Nephron (organoid): ENCODE measurements around the gene COQ8A.

Source experiments
- H3K27ac Mint-ChIP-seq, 3 experiments: 2 replicates each; pipeline ENCODE4 v1.8.0; 2020; ENCODE audit warnings: mixed read lengths in 3 of 3, mild to moderate bottlenecking in 2 of 3, moderate library complexity in 1 of 3
- H3K27me3 Mint-ChIP-seq: 2 replicates; pipeline ENCODE4 v1.8.0; 2021; ENCODE audit warnings: low read depth, mild to moderate bottlenecking, moderate library complexity, mixed read lengths
- H3K36me3 Mint-ChIP-seq: 2 replicates; pipeline ENCODE4 v1.8.0; 2020; ENCODE audit warnings: low read depth, mixed read lengths
- H3K4me1 Mint-ChIP-seq: 2 replicates; pipeline ENCODE4 v1.8.0; 2020; ENCODE audit warnings: mixed read lengths
- H3K4me3 Mint-ChIP-seq, 3 experiments: 2 replicates each; pipeline ENCODE4 v1.8.0; 2020; ENCODE audit warnings: mild to moderate bottlenecking in 3 of 3, mixed read lengths in 3 of 3, moderate library complexity in 2 of 3
- H3K9me3 Mint-ChIP-seq: 2 replicates; pipeline ENCODE4 v1.8.0; 2020; ENCODE audit warnings: mixed read lengths
- CTCF ChIP-seq, 3 experiments: fragments of 200-600 bp; sonication (generic); IDR thresholded peaks; one replicate each; pipeline ENCODE4 v1.5.0; 2021; ENCODE audit warnings: antibody characterized with exemption in 3 of 3; ENCODE audit not compliant: unreplicated experiment in 3 of 3

The COQ8A gene

DNA sequence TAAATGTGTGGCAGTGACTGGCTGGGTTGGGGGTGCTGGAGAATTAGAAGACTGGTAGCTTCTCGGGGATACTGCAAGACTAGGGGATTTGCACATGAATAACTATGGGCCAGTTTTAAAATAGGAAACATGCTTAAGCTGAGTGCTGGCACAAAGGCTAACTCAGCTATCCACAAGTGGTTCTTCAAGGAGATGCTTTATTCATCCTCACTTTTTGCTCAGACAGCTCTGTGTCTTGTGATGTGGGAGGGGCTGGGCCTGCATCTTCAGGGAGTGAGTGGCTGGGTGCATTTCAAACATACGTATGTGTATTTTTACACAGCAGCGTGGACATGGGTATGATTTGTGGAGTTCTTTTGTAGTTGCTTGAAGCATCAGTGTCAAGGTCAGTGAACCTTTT lies 2.3 kb downstream of the COQ8A start:
- H3K4me1 Mint-ChIP-seq, result peaks cover 65% of the 10 kb centered on the region
- peak overlapping the region; percentile 18 to 77 (median 46) for H3K4me3 Mint-ChIP-seq

DNA sequence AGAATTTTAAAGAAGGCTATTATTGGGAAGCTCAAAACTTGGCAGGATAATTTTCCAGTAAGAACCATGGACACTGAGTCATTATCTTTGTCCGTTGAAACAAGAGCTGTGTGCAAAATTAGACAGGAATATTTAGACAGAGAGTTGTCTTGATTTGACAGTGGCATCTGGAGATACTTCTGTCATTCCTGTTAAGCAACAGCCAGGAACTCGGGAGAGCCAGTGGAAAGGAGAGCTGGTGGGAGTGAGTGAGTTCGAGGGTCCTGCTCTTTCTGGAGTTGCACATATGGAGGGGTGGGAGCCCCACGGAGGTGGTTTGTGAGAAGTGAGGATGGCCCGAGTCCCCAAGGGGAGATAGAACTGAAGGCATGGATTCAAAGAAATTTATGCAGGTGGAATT lies 3.1 kb downstream of the COQ8A start:
- Mint-ChIP-seq H3K36me3 (no peaks in the 10 kb centered on the region), H3K4me3 (peak overlapping the region in 1 of 3 experiments; percentile 7), H3K27me3 (peaks cover 10% of the 10 kb centered on the region), H3K27ac (peak overlapping the region in 1 of 3 experiments; percentile 10), H3K4me1 (peaks cover 57% of the 10 kb centered on the region), H3K9me3 (no peaks in the 10 kb centered on the region)
- TF ChIP-seq CTCF (IDR thresholded peaks at IDR 0.05; ENCODE audit: unreplicated experiment in 3 of 3), result no peak

More for the DNA sequence above, 2.3 kb downstream of the COQ8A start:
- no peaks in the 10 kb centered on the region for H3K36me3 Mint-ChIP-seq
- H3K27me3 Mint-ChIP-seq, result peaks cover 10% of the 10 kb centered on the region
- TF ChIP-seq CTCF (IDR thresholded peaks at IDR 0.05; ENCODE audit: unreplicated experiment in 3 of 3), result no peak
- no peaks in the 10 kb centered on the region for H3K9me3 Mint-ChIP-seq
- H3K27ac Mint-ChIP-seq, result no peak overlapping the region

- Mint-ChIP-seq H3K27ac (no peak overlapping the region), H3K4me3 (no peak overlapping the region), H3K9me3 (no peaks in the 10 kb centered on the region), H3K36me3 (no peaks in the 10 kb centered on the region), H3K27me3 (peaks cover 10% of the 10 kb centered on the region), H3K4me1 (peaks cover 50% of the 10 kb centered on the region)
- TF ChIP-seq CTCF (IDR thresholded peaks at IDR 0.05; ENCODE audit: unreplicated experiment in 3 of 3), result no peak
Measured at GRCh38 chr1:226943927-226944326, 3.8 kb downstream of the COQ8A start.

- peak overlapping the region in 2 of 3 experiments; percentile 55 to 61 for H3K27ac Mint-ChIP-seq
- no peak for TF ChIP-seq CTCF (IDR thresholded peaks at IDR 0.05; ENCODE audit: unreplicated experiment in 3 of 3)
- peaks cover 49% of the 10 kb centered on the region for H3K4me1 Mint-ChIP-seq
- no peaks in the 10 kb centered on the region for H3K9me3 Mint-ChIP-seq
- peak overlapping the region in 2 of 3 experiments; percentile 40 to 45 for H3K4me3 Mint-ChIP-seq
- peaks cover 10% of the 10 kb centered on the region for H3K27me3 Mint-ChIP-seq
- H3K36me3 Mint-ChIP-seq, result no peaks in the 10 kb centered on the region
Measured at GRCh38 chr1:226945106-226945857, 5.2 kb downstream of the COQ8A start.

DNA sequence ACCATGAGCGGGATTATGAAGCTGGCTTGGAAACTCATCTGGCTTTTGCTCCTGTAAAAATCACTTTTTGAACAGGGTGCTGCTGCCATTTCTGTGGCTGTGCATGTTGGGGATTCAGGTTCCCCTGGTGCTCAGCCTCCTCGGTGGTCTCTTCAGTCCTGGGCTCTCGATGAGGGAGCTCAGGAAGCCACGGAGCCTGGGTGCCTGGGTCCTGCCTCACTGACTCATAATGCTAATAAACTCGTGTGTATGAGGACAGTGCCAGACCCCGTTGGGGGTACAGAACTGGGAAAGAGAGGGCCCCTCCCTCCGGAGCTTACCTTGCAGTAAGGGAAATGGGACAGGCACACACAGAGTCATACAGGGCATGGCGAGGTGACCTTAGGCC lies 5.8 kb downstream of the COQ8A start:
- Mint-ChIP-seq H3K4me3 (no peak overlapping the region), H3K9me3 (no peaks in the 10 kb centered on the region), H3K27me3 (peaks cover 10% of the 10 kb centered on the region), H3K4me1 (peaks cover 49% of the 10 kb centered on the region), H3K36me3 (no peaks in the 10 kb centered on the region), H3K27ac (peak overlapping the region in 1 of 3 experiments; percentile 55)
- TF ChIP-seq CTCF (IDR thresholded peaks at IDR 0.05; ENCODE audit: unreplicated experiment in 3 of 3), result no peak

DNA sequence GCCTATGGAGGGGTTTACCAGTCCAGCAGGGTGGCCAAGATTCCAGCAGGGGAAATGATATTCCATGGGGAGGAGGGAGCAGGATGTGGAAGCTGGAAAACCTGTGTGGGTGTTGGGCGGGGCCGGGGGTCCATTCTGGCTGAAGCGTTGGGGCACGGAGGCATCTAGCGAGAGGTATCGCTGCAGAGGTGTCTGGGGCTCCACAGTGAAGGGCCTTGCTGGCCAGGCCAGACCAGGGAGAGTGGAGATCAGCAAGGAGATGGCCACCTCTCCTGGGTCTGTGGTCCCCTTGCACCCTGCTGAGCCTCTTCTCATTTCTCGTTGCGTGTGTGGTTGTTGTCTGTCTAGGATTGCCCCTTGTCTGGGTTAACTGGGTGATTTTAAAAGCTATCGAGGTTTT lies 6.2 kb downstream of the COQ8A start:
- Mint-ChIP-seq H3K36me3 (no peaks in the 10 kb centered on the region), H3K27ac (no peak overlapping the region), H3K4me1 (peaks cover 49% of the 10 kb centered on the region), H3K27me3 (peaks cover 10% of the 10 kb centered on the region), H3K4me3 (no peak overlapping the region), H3K9me3 (no peaks in the 10 kb centered on the region)
- TF ChIP-seq CTCF (IDR thresholded peaks at IDR 0.05; ENCODE audit: unreplicated experiment in 3 of 3), result no peak
